ENCODE measurements around the gene SLC9A7.

DNA sequence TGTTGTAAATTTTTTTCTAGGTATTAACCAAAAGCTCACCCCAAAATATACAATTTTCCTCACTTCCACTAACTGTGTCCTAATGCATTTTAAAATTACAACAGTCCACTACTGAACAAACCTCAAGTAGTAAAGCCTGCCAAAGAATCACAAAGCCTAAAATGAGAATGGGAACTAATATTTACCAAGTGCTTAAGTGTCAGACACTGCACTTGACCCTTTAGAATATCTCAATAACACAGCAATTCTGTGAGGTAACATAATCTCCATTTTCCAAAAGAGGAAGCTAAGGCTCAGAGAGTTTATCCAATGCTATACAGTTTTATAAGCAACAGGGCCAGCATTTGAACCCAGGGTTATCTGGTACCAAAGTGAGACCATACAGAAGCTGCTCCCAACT is 4.9 kb downstream of the SLC9A7 start:
- TF ChIP-seq CTCF (IDR thresholded peaks at IDR 0.05), result no peak
- no peak for TF ChIP-seq POLR2AphosphoS5 (IDR thresholded peaks at IDR 0.05)
